ENCODE measurements around the gene SIX3. TPM values are rescaled to one million over a fixed set of nuclear protein-coding genes. Genes with fewer than 3 reads are reported as not detected.

SIX3 gene
- total and polyA plus RNA-seq, 2 of the 4 experiments (the other 2 are of a cell fraction) = not detected

DNA sequence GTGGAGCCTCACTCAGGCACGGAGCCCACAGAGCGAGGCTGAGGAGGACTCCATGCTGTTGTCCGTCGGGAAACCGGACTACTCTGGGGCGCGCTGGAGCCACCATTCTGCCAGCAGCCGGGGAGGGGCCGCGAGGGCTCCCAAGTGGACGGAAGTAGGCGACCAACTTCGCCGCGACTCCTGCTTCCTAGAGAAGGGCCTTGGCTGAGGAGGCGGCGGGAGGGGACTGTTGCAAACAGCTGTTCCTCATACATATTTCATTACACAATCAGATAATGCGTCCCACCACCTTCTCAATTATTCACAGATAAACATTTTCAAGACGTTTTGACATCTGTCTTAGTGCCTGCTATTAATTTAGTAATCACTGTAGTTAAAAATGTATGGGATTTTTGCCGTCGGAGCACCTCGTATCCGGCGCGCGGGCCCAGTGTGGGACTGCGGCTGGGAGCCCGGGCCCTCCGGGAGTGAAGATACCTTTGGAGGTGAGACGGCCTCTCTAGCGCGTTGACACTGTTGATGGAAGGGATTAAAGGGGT, 11.7 kb upstream of the SIX3 start:
- H2BK15ac ChIP-seq (ENCODE audit: low read depth, low read length) = no peak overlapping the region
- dilution Hi-C loops (cut with HindIII; ENCODE audit: low sequenced_read_pairs, unreplicated experiment) (no loop called here), in situ Hi-C loops (cut with MboI; ENCODE audit: low sequenced_read_pairs) (no loop called here), intact Hi-C loops (cut with micrococcal nuclease) (no loop called here)
- no peak overlapping the region for H2BK5ac ChIP-seq (ENCODE audit: low read depth, low read length, poor library complexity, severe bottlenecking)
- H2AFZ ChIP-seq (replicated peaks; ENCODE audit: low read length, poor library complexity) = no peak overlapping the region
- H4K91ac ChIP-seq (ENCODE audit: insufficient read depth, low read depth, low read length) = no peak overlapping the region
- no peaks in the 10 kb centered on the region for H4K20me1 ChIP-seq (ENCODE audit: insufficient read depth, low read length)
- no peaks in the 10 kb centered on the region for H3K79me1 ChIP-seq (ENCODE audit: low read depth in 1 of 2, low read length in 2 of 2)
- H4K8ac ChIP-seq (ENCODE audit: low read depth in 2 of 2, low read length in 2 of 2) = no peak overlapping the region
- H2AK5ac ChIP-seq (ENCODE audit: low read depth, low read length) = no peak overlapping the region
- ATAC-seq (ENCODE audit: low read depth) (no peak), DNase-seq (no peak)
- ChIA-PET CTCF (interaction anchor here (0.6 kb wide), 1 partner anchor 461 kb away, joined by 3 read pairs; no protein-coding TSS in a partner anchor), POLR2A (ENCODE audit: unreplicated experiment) (no interaction called here)
- TF ChIP-seq CHD1 (IDR thresholded peaks at IDR 0.05; ENCODE audit: low read depth, low read length) (no peak), MAZ (IDR thresholded peaks at IDR 0.05; ENCODE audit: borderline replicate concordance, low read depth, low read length) (no peak)
- no peak overlapping the region for H3K4me3 ChIP-seq (ENCODE audit: insufficient read depth, low read depth, low read length)
- H3K56ac ChIP-seq (ENCODE audit: extremely low read depth, insufficient read depth, low read length) = no peak overlapping the region
- H3K23ac ChIP-seq (ENCODE audit: low read depth, low read length) = no peak overlapping the region
- 0% methylated on average over 1 of the region's 32 CpGs; no CpG with 5 or more reads in 1 of the 2 experiments for WGBS, 2 experiments (ENCODE audit: extremely low coverage in 2 of 2, insufficient read length in 1 of 2)
- no peak overlapping the region for H2AK9ac ChIP-seq (replicated peaks; ENCODE audit: low read depth, low read length, poor library complexity)
- no peak overlapping the region for H4K5ac ChIP-seq (ENCODE audit: low read depth, low read length)
- no peak overlapping the region for H3K14ac ChIP-seq (replicated peaks; ENCODE audit: low read depth, low read length)
- H3K18ac ChIP-seq (ENCODE audit: low read depth, low read length) = no peak overlapping the region
- H3K27ac ChIP-seq (ENCODE audit: insufficient read depth, low read length) = no peak overlapping the region
- H3K9me1 ChIP-seq (ENCODE audit: insufficient read depth, low read length) = no peaks in the 10 kb centered on the region
- no peaks in the 10 kb centered on the region for H3K36me3 ChIP-seq (ENCODE audit: control insufficient read depth, insufficient read depth, low read length)
- no peak overlapping the region for H2BK20ac ChIP-seq (ENCODE audit: low read depth, low read length)
- no peak overlapping the region for H3K4ac ChIP-seq (ENCODE audit: low read depth, low read length)
- H3K27me3 ChIP-seq (ENCODE audit: control insufficient read depth, insufficient read depth, low read length) = peaks cover 88% of the 10 kb centered on the region
- H3K4me2 ChIP-seq (ENCODE audit: low read depth, low read length) = no peak overlapping the region
- H3K9me3 ChIP-seq (ENCODE audit: control insufficient read depth, insufficient read depth, low read length) = peaks cover 2% of the 10 kb centered on the region
- H3K9ac ChIP-seq (ENCODE audit: low read depth, low read length) = no peak overlapping the region
- H2BK120ac ChIP-seq (ENCODE audit: low read depth, low read length) = no peak overlapping the region
- no TSS peak for BruUV-seq (replicated peaks)
- H3K4me1 ChIP-seq (ENCODE audit: control insufficient read depth, insufficient read depth, low read length) = no peaks in the 10 kb centered on the region
